ENCODE measurements around the gene ZNF491.
"Not testable (repeated sequence)": the region's sequence is repeated elsewhere in the genome, so short reads cannot be mapped to it uniquely, and the experiment has no call there.

The ZNF491 gene

DNA sequence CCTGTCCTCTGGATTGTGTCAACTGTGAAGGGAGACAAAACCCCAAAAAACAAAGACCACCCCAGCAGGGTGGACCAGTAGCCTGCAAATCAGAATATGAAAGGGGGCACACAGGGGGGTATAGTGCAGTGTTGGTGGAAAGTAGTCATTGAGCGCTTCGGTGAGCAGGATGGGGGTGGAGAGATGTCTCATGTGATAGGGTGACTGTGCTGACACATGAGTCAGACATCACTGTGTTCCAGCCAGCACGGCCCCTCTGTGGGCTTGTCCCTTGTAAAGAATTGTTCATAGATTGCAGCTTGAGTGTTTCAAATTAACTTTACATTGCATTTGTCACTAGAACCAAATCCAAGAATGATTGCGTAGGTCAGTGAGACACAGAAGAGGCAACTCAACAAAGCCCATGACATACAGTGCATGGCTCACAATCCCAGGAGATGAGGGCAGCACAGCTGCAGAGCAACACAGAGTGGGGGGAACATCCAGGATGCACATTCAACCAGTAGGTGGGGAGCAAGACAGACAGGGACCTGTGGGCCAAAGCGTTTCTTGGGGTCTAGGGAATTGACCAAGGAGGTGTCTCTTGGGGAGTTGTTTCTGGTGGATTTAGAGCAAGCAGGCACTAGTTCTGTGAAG is 23.3 kb downstream of the ZNF491 start:
- TF ChIP-seq, protein P1, sequence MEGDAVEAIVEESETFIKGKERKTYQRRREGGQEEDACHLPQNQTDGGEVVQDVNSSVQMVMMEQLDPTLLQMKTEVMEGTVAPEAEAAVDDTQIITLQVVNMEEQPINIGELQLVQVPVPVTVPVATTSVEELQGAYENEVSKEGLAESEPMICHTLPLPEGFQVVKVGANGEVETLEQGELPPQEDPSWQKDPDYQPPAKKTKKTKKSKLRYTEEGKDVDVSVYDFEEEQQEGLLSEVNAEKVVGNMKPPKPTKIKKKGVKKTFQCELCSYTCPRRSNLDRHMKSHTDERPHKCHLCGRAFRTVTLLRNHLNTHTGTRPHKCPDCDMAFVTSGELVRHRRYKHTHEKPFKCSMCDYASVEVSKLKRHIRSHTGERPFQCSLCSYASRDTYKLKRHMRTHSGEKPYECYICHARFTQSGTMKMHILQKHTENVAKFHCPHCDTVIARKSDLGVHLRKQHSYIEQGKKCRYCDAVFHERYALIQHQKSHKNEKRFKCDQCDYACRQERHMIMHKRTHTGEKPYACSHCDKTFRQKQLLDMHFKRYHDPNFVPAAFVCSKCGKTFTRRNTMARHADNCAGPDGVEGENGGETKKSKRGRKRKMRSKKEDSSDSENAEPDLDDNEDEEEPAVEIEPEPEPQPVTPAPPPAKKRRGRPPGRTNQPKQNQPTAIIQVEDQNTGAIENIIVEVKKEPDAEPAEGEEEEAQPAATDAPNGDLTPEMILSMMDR (IDR thresholded peaks at IDR 0.05; ENCODE audit: borderline replicate concordance, control extremely low read depth, extremely low read depth, insufficient read depth, missing control alignments): no peak
- DNase-seq (ENCODE audit: low spot score): no peak
- in situ Hi-C loops (cut with MboI; ENCODE audit: low sequenced_read_pairs, unreplicated experiment): no loop called here

DNA sequence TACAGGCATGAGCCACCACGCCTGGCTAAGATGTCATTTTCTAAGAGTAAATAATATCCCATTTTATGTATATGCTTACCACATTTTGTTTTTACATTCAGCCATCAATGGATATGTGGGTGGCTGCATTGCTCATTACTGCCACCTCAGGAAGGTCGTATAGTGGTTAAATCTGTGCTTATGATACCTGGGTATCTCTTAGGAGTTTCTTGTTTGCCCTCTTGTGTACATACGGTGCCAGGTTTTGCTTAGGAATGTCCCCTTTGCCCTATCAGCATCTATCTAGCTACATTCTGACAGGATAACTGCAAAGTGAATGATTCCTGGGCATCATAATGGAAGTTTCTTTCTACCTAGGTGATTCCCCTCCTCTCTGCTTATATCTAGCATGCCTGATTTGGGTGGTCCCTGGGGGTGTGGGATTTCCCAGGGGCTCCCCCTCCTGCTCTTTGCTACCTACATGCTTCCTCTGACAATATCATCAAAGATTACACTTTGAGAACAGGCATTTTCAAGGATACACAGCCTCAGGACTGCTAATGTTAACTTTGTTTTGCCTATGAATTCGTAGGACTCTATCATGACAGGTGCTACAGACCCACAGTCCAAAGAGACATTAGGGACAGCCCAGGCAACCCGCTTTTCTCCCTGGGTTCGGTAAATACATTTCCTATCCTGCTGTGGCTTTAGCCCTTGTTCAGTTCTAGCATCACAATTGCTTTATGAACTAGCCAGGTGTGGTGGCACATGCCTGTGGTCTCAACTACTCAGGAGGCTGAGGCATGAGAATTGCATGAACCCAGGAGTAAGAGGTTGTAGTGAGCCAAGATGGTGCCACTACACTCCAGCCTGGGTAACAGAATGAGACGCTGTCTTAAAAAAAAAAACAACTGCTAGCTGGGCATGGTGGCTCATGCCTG is 30.9 kb downstream of the ZNF491 start:
- in situ Hi-C loops (cut with MboI; ENCODE audit: low sequenced_read_pairs, unreplicated experiment); DNase-seq (ENCODE audit: low spot score): not testable (repeated sequence)

DNA sequence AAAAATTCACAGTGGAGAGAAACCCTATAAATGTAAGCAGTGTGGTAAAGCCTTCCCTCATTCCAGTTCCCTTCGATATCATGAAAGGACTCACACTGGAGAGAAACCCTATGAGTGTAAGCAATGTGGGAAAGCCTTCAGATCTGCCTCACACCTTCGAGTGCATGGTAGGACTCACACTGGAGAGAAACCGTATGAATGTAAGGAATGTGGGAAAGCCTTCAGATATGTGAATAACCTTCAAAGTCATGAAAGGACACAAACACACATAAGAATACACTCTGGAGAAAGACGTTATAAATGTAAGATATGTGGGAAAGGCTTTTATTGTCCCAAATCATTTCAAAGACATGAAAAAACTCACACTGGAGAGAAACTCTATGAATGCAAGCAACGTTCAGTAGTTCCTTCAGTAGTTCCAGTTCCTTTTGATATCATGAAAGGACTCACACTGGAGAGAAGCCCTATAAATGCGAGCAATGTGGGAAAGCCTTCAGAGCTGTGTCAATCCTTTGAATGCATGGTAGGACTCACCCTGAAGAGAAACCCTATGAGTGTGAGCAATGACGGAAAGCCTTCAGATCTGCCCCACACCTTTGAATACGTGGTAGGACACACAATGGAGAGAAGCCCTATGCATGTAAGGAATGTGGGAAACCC is 34.1 kb downstream of the ZNF491 start:
- TF ChIP-seq, protein P1 (IDR thresholded peaks at IDR 0.05; ENCODE audit: borderline replicate concordance, control extremely low read depth, extremely low read depth, insufficient read depth, missing control alignments): no peak
- no peak for DNase-seq (ENCODE audit: low spot score)
- in situ Hi-C loops (cut with MboI; ENCODE audit: low sequenced_read_pairs, unreplicated experiment): no loop called here

- in situ Hi-C loops (cut with MboI; ENCODE audit: low sequenced_read_pairs, unreplicated experiment): no loop called here
- TF ChIP-seq, protein P1 (IDR thresholded peaks at IDR 0.05; ENCODE audit: borderline replicate concordance, control extremely low read depth, extremely low read depth, insufficient read depth, missing control alignments): no peak
Observed at GRCh38 chr19:11833541-11833940, 35.2 kb downstream of the ZNF491 start.

DNA sequence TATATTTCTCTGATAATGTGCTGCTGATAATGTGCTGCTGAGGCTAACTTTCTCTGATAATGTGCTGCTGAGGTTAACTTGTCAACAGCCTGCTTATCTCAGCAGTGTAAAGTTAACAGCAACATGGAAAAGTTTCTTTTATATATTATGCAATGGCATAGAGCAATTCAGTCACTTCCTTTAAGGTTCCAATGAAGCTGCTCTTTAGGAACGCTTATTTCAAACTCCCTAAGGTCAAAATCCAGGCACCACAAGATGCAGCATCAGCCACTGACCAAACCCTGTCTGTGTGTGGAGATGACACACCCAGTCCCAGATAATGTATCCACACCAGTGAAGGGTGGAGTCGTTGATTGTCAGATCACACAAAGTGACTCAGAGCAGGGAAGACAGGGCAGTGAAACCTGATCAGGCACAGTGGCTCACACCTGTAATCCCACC is 37.3 kb downstream of the ZNF491 start:
- in situ Hi-C loops (cut with MboI; ENCODE audit: low sequenced_read_pairs, unreplicated experiment); DNase-seq (ENCODE audit: low spot score): not testable (repeated sequence)

More at GRCh38 chr19:11833541-11833940, 35.2 kb downstream of the ZNF491 start:
- DNase-seq (ENCODE audit: low spot score): no peak

- DNase-seq (ENCODE audit: low spot score): no peak
- in situ Hi-C loops (cut with MboI; ENCODE audit: low sequenced_read_pairs, unreplicated experiment): no loop called here
- TF ChIP-seq, protein P1 (IDR thresholded peaks at IDR 0.05; ENCODE audit: borderline replicate concordance, control extremely low read depth, extremely low read depth, insufficient read depth, missing control alignments): no peak
Observed at GRCh38 chr19:11843722-11844121, 45.4 kb downstream of the ZNF491 start.

DNA sequence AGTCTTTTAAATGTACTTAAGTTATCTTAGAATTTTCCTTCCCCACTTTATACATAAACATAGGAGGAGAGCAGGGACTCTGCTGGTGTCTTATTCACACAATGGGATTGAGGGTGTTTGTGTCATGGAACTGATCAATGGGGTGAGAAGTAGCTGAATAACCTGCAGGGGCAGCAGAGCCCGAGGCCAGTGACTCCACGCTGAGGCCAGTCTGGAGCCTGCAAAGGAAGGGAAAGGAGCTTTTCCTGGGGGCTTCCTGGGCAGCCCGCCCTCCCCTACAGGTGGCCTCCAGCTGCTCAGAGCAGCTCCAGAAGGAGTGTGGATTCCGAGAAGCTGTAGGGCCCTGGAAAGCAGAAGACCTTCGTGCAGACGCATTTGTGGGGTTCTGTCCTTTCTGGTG is 49.3 kb downstream of the ZNF491 start:
- in situ Hi-C loops (cut with MboI; ENCODE audit: low sequenced_read_pairs, unreplicated experiment); DNase-seq (ENCODE audit: low spot score): not testable (repeated sequence)

GRCh38 chr19:11848200-11848593 is 49.9 kb downstream of the ZNF491 start:
- TF ChIP-seq, protein P1 (IDR thresholded peaks at IDR 0.05; ENCODE audit: borderline replicate concordance, control extremely low read depth, extremely low read depth, insufficient read depth, missing control alignments): no peak
- DNase-seq (ENCODE audit: low spot score): no peak
- in situ Hi-C loops (cut with MboI; ENCODE audit: low sequenced_read_pairs, unreplicated experiment): no loop called here
